ENCODE data around the gene IL17RC.
"Not testable (repeated sequence)": the region's sequence is repeated elsewhere in the genome, so short reads cannot be mapped to it uniquely, and the experiment has no call there.

The IL17RC gene, protein sequence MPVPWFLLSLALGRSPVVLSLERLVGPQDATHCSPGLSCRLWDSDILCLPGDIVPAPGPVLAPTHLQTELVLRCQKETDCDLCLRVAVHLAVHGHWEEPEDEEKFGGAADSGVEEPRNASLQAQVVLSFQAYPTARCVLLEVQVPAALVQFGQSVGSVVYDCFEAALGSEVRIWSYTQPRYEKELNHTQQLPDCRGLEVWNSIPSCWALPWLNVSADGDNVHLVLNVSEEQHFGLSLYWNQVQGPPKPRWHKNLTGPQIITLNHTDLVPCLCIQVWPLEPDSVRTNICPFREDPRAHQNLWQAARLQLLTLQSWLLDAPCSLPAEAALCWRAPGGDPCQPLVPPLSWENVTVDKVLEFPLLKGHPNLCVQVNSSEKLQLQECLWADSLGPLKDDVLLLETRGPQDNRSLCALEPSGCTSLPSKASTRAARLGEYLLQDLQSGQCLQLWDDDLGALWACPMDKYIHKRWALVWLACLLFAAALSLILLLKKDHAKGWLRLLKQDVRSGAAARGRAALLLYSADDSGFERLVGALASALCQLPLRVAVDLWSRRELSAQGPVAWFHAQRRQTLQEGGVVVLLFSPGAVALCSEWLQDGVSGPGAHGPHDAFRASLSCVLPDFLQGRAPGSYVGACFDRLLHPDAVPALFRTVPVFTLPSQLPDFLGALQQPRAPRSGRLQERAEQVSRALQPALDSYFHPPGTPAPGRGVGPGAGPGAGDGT
- 0.10 to 0.44 reads per million in 2 donors for total RNA-seq

DNA sequence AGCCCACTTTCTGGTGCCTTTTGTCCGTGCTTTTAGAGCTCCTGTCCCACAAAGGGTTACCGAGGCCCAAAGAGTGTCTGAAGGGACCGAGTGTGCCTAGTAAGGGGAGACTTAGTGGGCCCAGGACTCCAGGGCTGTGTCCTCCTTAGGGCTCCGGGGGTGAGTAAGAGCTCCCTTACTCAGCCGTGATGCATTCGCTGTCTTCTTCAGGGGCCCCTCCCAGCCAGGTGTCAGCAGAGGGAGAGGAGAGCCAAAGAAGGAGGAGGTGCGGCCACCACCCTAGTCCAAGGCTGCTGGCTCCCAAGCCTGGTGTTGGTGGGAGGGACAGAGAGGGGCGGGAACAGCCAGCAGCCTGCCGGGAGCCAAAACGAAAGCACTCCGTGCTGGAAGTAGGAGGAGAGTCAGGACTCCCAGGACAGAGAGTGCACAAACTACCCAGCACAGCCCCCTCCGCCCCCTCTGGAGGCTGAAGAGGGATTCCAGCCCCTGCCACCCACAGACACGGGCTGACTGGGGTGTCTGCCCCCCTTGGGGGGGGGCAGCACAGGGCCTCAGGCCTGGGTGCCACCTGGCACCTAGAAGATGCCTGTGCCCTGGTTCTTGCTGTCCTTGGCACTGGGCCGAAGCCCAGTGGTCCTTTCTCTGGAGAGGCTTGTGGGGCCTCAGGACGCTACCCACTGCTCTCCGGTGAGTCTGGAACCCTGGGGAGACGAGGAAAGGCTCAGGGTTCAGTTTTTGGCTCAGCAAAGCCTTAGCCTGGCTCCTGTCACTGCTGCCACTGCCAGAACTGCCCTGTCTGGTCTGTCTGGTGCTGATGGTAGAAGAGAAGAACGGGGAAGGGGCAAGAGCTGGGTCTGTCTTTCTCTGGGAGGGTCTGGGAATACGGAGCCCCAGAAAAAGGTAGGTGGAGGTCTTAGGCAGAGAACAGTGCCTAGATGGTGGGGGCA is at the start of gene IL17RC:
Gene IL17RC, plus strand, starts transcription at position 365 of the 947 bp plus-strand sequence. Its CDS starts 218 bp downstream, at position 583.
- DNase-seq: no peak

DNA sequence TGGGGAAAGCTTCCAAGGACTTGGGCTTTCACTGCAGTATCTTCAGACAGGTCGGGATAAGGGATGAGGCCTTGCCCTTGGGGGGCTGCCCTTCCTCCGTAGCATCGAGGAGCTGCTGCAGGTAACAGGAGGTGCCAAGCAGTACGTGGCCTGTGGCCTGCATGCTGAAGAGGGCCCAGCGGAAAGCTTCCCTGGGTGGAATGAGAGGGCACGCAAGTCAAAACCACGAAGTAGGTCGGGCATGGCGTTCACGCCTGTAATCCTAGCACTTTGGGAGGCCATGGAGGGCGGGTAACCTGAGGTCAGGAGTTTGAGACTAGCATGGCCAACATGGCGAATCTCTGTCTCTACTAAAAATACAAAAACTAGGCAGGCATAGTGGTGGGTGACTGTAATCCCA is 49.8 kb upstream of the IL17RC start:
- no peak for DNase-seq

DNA sequence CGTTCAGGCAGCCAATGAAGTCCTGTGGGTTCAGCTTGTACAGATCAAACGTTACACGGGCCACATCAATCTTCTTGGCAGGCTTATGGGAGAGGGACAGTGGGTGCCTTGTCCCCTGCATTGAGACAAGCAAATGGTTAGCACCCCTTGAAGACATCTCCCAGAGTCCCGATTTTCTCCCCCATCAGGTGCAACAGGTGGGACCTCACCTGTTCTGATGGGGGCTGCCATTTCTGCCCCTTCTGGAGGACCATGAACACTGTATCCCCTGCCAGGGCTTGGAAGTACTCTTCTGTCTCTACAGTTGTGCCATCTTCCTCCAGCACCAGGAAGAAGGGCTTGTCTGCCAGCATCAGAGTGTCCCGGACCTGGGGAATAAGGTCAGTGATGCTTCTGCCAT is 46.9 kb upstream of the IL17RC start:
- no peak for DNase-seq

DNA sequence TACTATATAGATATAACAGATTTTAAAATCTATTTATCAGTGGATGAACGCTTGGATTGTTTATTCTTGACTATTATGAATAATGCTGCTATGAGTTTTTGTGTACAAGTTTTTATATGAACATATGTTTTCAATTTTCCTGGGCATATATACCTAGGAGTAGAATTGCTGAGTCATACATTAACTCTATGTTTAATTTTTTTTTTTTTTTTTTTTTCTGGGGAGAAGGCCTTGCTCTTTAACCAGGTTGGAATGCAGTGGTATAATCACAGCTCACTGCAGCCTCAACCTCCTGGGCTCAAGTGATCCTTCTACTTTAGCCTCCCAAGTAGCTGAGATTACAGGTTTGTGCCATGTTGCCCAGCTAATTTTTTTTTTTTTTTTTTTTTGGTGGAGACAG is 45.9 kb upstream of the IL17RC start:
- DNase-seq: no peak

DNA sequence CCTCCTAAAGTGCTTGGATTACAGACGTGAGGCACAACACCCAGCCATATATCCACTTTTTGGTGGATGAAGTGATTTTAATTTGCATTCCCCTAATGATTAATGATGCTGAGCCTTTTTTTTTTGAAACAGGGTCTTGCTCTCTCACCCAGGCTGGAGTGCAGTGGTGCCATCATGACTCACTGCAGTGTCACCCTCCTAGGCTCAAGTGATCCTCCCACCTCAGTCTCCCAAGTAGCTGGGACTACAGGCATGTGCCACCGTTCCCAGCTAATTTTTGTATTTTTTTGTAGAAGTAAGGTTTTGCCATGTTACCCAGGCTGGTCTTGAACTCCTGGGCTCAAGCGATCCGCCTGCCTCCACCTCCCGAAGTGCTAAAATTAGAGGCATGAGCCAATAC is 44.8 kb upstream of the IL17RC start:
- not testable (repeated sequence) for DNase-seq

DNA sequence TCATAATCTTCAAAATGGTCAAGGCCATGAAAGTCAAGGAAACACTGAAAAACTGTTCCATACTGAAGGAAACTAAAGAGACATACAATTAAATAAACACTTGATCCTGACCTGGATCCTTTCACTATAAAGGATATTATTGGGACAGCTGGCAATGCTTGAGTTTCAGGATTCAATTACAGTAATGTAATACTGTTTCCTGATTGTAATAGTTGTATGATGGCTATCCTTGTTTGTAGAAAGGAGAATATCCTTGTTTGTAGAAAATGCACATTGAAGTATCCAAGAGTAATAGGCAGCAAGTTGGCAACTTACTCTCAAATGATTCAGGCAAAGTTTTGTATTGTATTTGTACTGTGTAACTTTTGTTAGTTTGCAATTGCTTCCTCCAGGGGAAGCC is 41.5 kb upstream of the IL17RC start:
- no peak for DNase-seq

DNA sequence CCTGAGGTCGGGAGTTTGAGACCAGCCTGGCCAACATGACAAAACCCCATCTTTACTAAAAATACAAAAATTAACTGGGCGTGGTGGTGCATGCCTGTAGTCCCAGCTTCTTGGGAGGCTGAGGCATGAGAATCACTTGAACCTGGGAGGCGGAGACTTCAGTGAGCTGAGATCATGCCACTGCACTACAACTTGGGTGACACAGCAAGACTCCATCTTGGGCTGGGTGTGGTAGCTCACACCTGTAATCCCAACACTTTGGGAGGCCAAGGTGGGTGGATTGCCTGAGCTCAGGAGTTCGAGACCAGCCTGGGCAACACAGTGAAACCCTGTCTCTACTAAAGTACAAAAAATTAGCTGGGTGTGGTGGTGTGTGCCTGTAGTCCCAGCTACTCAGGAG is 40.6 kb upstream of the IL17RC start:
- DNase-seq: not testable (repeated sequence)

DNA sequence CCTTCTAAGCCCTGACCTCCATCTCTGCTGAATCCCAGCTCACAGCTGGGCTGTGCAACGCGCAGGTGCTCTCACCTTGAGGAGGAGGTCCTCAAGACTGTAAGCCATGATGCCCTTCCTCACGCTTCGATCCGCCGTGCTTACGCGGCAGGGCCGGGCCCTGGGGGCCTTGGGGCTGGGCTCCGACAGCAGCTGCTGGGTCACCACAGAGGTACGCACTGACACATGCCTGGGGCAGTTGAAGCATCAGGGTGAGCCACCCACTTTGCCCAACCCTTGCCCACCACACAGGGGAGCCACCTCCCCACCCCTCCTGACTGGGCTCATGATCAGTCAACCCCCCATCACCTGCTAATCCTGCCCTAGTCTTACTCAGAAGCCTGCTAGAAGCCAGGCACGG is 39.9 kb upstream of the IL17RC start:
- no peak for DNase-seq

DNA sequence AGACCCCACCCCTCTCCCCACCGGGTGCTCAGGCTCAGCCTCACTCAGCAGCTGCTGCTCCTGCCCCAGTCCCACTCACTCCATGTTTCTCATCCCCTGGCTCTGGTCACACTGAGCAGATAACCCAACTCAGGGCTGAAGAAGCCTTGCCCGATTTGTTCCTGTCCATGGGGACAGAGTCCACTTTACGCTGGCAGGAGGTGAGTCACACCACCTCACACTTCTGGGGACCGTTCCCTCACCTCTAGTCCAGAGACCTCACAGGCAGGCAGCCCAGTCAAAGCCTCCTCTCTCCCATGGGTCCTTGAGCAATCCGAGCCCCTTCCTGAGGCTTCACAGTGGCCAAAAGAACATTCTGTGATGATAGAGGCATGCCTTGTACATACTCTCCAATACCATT is 38.2 kb upstream of the IL17RC start:
- DNase-seq: no peak

DNA sequence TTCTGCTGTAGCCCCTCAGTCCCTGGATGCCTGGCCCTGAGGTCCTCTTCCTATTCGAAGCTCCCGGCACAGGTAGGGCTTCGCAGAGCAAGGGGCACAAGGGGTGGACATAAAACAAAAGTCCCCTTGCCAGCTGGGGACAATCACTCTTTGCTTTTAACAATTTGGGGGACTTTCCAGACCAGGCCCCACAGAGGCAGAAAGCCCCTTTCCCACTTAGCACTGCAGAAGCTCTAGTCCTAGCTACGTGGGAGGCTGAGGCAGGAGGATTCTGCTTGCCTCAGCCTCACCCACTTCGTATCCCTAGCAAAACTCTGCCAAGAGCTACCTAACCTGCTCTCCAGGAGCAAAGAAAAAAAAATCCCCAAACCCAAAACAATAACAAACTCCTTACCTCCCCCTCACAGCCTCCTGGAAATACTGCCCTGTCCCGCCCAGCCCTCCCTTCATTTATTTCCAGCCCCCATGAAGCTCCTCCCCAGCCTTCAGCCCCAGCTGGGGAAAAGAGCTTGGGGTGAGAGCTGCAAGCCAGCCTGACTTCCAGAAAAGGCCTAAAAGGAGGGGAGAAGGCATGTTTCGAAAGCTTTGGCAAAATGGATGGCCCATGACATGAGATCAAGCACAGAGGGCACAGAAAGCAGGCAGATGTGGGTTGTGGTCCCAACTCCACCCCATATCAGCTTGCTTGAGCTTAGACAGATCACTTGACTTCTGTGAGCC is 36.9 kb upstream of the IL17RC start, which contains the start of gene CIDEC:
Gene CIDEC, minus strand, starts transcription at position 424 of the 720 bp plus-strand sequence. CDS start 1,767 bp downstream, outside the sequence.
- no peak for DNase-seq

DNA sequence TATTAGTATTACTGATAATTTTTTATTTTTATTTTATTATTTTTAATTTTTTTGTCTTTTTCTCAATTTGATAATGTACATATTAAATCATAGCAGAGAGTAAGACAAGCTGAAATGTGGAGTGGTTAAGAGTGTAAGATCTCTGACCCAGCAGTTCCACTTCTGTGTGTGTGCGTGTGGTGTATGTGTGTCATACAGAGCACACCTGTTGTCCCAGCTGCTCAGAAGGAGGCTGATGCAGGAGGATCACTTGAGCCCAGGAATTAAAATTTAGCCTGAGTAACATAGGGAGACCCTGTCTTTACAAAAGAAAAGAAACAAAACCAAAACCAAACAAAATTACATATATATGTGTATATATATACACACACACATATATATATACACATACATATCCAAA is 35.5 kb upstream of the IL17RC start:
- no peak for DNase-seq

DNA sequence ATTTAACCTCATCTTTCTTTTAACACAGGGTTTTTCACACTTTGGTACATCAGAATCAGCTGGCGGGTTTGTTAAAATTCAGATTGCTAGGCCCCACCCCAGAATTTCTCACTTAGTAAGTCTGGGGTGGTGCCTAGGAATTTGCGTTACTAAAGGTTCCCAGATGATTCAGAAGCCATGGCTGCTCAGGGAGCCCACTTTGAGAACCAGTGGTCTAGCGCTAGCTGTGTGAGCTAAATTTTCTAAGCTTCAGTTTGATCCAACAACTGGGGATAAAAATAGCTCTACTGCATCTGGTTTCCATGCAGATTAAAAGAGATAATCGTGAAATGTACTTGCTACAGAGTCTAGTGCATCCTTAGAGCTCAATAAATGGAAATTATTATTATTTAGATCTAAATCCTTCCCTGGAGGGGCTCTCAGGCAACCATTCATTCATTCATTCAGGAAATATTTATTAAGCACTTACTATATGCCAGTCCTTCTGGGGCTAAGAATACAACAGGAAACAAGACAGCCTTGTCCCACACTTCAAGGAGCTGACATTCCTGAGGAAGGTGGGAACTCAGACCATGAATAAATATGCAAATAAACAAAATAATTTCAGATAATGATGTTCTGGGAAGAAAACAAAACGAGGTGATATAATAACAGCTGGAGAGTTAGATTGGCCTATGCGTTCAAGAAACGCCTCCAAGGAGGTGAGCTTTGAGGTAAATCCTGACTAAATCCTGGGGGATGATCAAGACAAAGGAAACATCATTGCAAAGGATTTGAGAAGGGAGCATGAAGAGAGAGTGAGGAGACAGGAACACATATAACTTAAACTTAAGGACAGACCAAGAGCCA is 33.0 kb upstream of the IL17RC start:
- DNase-seq: no peak

DNA sequence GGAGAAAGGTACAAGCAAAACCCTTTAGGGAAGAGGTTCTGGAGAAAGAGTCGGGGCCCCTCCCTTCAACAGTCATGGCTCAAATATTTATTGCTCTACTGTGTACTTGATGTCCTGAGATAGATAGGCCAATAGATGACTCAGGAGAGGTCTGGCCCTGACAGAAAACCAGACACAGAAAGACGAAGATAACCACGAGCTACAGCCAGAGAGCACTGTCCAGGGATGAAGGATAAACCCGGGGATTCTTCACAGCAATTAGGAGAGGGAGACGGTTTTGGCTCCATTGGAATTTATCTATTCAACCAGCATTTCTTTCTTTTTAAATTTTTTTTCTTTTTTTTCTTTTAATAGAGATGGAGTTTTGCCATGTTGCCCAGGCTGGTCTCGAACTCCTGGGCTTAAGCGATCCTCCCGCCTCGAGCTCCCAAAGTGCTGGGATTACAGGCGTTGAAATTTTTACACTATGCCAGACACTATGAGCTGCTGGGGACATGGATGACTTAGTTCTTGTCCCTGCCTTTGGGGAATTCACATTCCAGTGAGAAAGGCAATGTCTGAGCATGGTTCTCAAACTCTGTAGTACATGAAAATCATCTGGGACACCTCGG is 32.2 kb upstream of the IL17RC start:
- DNase-seq: no peak

DNA sequence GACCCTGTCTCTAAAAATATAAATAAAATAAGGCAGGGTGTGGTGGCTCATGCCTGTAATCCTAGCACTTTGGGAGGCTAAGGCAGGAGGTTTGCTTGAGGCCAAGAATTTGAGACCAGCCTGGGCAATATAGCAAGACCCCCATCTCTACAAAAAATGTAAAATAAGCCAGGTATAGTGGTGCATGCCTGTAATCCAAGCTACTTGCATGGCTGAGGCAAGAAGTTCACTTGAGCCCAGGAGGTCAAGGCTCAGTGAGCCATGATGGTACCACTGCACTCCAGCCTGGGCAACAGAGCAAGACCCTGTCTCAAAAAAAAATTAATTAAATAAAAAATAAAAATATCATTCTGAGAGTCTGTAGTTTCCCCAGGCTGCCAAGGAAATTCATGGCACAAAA is 30.6 kb upstream of the IL17RC start:
- DNase-seq: no peak

DNA sequence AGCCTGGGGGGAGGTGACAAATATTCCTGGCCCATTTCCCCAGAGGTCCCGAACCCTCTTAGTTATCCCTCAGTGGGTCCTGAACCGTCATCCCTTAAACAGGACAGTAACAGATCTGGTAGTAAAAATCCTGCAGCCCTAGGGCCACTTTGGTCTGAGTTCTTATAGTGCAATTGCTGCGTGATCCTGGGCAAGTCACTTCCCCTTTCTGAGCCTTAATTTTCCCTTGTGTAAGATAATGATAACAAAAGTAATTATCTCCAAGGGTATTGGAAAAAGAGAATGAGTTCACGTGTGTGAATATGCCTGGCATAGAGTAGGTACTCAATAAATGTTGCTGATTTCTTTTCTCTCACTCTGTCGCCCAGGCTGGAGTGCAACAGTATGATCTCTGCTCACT is 29.4 kb upstream of the IL17RC start:
- no peak for DNase-seq

DNA sequence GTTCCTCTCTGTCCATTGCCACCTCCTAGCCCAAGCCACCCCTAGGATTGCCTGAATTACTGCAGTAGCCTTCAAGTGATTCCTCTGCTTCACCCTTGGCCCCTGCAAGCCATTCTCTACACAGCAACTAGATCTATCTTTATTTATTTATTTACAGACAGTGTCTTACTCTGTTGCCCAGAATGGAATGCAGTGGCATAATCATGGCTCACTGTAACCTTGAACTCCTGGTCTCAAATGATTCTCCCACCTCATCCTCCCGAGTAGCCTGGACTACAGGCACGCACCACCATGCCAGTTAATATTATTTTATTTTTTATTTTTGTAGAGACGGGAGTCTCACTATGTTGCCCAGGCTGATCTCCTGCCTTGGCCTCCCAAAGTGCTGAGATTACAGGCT is 28.4 kb upstream of the IL17RC start:
- no peak for DNase-seq

DNA sequence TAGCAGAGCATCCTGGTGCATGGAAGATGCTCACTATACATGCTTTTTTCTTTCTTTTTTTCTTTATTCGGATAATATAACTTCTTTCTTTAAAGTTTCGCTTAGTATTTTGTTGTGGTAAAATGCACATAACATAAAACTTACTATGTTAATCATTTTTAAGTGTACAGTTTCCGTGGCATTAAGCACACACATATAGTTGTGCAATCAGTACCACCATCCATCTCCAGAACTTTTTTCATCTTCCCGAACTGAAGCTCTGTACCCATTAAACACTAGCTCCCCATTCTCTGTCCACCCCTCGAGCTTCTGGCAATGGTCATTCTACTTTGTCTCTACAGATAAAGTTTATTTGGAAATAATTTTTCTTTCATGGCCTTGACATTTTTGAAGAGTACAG is 27.5 kb upstream of the IL17RC start:
- DNase-seq: no peak

DNA sequence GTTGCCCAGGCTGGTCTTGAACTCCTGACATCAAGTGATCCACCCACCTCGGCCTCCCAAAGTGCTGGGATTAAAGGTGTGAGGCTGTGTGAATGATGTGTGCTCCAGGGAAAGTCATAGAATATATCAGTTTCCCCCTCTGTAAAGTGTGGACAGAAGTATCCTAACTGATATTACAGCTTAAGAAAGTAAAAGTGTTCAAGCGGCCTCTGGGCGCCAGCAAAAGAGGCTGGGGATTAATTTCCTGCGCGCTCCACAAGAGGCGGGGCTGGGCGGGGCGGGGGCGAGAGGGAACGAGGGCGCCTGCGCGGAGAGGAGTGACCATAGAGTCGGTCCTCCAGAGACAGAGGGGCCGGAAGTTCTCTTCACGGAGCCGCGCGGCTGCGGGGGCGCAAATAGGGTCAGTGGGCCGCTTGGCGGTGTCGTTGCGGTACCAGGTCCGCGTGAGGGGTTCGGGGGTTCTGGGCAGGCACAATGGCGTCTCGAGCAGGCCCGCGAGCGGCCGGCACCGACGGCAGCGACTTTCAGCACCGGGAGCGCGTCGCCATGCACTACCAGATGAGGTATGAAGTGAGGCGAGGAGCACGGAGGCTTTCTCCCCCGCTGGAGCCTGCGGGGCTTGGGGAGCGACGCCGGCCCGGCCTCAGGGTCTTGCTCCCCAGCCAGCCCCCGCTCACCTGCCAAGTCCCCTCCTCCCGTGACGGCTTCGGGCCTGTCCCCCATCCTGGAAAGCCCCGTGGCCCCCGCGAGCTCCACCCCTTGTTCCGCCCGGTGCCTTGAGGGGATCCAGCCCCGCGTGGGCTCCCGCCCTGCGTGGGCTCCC is 26.4 kb upstream of the IL17RC start, which contains the start of gene JAGN1:
Gene JAGN1, plus strand, starts transcription at position 362 of the 823 bp plus-strand sequence. Its CDS starts 113 bp downstream, at position 475.
- peak; percentile 83 for DNase-seq

DNA sequence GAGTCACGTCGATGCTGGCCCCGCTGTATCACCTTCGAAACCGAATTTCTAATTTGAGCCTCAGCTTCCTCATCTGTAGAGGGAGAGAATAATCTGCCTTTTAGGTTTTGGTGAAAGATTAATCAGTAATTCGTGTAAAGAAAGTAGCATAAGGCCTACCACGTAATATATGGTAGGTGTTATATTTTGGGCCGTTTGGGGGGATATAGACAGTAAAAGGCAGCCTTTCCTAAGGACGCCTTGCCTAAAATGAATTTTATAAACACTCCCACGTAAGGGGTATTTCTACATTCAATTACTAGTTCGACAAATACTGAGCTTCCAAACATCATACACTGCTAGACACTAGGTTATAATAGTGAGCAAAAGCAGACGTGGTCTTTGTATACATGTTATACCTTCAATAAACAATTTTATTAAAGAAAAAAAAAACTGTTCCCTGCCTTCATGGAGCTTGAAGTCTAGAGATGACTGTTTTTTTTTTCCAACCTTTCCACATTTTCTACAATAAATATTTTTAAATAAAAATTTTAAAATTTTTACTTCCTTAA is 25.8 kb upstream of the IL17RC start:
- DNase-seq: no peak

Data from activated gamma-delta T cell (primary cell).